ENCODE data around the gene OR4M1.
"Not testable (repeated sequence)": the region's sequence is repeated elsewhere in the genome, so short reads cannot be mapped to it uniquely, and the experiment has no call there.

OR4M1 gene

GRCh38 chr14:19773204-19773603 is at the start of gene OR4M1:
TSS of gene OR4M1 (plus strand) at chr14:19773504. CDS start at chr14:19780323, 6,819 bp downstream.
- not testable (repeated sequence) for DNase-seq (ENCODE audit: low read depth, low spot score)

GRCh38 chr14:19729359-19729758 is 43.9 kb upstream of the OR4M1 start:
- DNase-seq (ENCODE audit: low read depth, low spot score) = no peak

DNA sequence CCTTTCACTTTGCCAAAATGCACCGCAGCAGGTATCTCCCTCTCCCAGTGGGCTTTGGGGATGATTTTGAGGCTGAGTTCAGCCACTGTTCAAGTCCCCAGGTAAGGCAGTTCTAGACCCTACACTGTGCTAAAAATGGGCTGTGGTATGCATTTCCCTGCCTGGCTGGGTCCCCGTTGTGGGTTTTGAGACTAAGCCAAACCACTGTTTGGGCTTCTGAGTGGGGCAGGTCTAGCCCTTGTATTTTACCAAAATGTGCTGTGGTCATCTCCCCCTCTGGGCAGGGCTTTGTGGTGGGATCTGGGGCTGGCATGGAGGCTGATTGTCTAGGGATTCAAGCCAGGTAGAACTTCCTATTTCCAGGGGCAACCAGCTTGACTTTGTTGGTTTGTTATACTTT is 43.5 kb upstream of the OR4M1 start:
- DNase-seq (ENCODE audit: low read depth, low spot score) = no peak

DNA sequence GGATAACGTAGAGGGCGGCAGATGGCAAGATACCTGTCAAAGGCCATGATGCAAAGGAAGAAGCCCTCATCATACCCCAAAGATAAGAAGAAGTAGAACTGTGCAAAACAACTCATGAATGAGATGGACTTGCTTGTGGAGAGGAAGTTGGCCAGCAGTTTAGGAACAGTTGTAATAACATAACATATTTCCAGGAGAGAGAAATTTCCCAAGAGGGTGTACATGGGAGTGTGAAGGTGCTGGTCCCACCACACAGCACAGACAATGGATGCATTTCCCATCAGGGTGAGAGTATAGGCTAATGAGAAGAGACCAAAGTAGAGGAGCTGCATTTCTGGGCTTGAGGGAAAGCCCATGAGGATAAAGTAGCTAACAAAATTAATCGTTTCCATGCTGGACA is 39.4 kb upstream of the OR4M1 start:
- DNase-seq (ENCODE audit: low read depth, low spot score) = not testable (repeated sequence)

GRCh38 chr14:19743256-19743655 is 30.0 kb upstream of the OR4M1 start, which contains the start of gene OR4Q3:
TSS of gene OR4Q3 (plus strand) at chr14:19743571.
- no peak for DNase-seq (ENCODE audit: low read depth, low spot score)

GRCh38 chr14:19752316-19752715 is 21.0 kb upstream of the OR4M1 start:
- not testable (repeated sequence) for DNase-seq (ENCODE audit: low read depth, low spot score)

GRCh38 chr14:19754172-19754571 is 19.1 kb upstream of the OR4M1 start:
- no peak for DNase-seq (ENCODE audit: low read depth, low spot score)

DNA sequence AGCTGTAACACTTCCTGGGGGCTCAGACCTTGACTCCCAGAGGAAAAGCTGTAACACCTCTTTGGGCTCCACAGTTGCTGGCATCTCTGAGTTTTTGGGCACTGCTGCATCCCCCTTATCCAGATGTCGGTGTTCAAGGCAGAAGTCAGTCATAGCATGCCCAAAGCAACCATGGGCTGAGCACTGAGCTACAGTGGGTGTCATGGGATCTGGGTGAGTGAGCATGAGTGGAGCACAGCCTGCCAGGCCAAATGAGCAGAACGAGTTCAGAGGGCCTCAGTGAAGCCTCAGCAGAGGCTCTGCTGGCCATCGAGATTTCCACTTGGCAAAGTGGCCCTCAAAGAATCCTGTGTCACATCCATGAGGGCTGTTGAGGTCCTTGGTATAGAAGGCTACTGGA is 1.8 kb upstream of the OR4M1 start:
- not testable (repeated sequence) for DNase-seq (ENCODE audit: low read depth, low spot score)

- DNase-seq (ENCODE audit: low read depth, low spot score) = no peak
Observed at GRCh38 chr14:19771895-19772430, 1.3 kb upstream of the OR4M1 start.

- not testable (repeated sequence) for DNase-seq (ENCODE audit: low read depth, low spot score)
Observed at GRCh38 chr14:19772454-19772853, 850 bp upstream of the OR4M1 start.

GRCh38 chr14:19775587-19775986 is 2.3 kb downstream of the OR4M1 start:
- DNase-seq (ENCODE audit: low read depth, low spot score) = no peak

GRCh38 chr14:19785848-19786247 is 12.5 kb downstream of the OR4M1 start:
- DNase-seq (ENCODE audit: low read depth, low spot score) = not testable (repeated sequence)

- not testable (repeated sequence) for DNase-seq (ENCODE audit: low read depth, low spot score)
Observed at GRCh38 chr14:19787318-19787717, 14.0 kb downstream of the OR4M1 start.

GRCh38 chr14:19788150-19788549 is 14.8 kb downstream of the OR4M1 start:
- DNase-seq (ENCODE audit: low read depth, low spot score) = not testable (repeated sequence)

DNA sequence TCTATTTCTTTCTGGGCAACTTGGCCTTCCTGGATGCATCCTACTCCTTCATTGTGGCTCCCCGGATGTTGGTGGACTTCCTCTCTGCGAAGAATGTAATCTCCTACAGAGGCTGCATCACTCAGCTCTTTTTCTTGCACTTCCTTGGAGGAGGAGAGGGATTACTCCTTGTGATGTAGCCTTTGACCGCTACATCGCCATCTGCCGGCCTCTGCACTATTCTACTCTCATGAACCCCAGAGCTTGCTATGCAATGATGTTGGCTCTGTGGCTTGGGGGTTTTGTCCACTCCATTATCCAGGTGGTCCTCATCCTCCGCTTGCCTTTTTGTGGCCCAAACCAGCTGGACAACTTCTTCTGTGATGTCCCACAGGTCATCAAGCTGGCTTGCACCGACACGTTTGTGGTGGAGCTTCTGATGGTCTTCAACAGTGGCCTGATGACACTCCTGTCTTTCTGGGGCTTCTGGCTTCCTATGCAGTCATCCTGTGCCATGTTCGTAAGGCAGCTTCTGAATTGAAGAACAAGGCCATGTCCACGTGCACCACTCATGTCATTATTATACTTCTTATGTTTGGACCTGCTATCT is 23.3 kb downstream of the OR4M1 start:
- not testable (repeated sequence) for DNase-seq (ENCODE audit: low read depth, low spot score)

- DNase-seq (ENCODE audit: low read depth, low spot score) = no peak
Observed at GRCh38 chr14:19799880-19800279, 26.6 kb downstream of the OR4M1 start.

DNA sequence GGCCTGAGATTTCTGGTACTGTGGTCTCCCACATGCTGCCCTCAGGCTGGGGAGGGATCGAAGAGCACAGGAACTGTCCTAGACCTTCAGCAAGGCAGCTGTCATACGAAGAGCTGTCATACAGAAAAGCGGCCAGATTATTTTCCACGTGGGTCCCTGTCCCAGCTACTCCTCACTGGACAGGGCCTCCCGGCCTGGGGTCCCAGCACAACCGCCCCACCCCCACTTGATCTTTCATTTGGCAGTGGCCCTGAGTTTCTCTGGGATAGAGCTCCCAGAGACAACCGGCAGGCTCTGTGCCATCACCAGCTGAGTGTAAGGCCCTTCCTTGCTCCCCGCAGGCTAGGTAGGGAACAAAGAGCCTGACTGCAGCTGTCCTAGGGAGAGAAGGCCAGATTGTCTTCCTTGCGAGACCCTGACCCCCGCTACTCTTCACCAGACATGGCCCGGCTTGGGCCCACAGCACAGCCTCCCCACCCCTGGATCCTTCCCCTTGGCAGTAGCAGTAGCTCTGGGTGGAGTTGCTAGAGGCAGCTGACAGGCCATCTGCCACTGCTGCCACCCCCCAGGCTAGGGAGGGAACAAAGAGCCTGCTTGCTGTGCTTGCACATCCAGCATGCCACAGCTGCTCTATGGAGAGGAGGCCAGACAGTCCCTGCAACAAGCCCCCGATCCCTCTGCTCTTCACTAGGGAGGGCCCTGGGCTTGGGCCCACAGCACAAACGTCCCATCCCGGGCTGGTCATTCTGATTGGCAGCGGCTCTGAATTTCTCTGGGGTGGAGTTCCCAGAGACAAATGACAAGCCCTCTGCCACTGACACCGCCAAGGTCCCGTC is 27.2 kb downstream of the OR4M1 start:
- DNase-seq (ENCODE audit: low read depth, low spot score) = no peak

GRCh38 chr14:19801118-19801464 is 27.8 kb downstream of the OR4M1 start:
- DNase-seq (ENCODE audit: low read depth, low spot score) = no peak

DNA sequence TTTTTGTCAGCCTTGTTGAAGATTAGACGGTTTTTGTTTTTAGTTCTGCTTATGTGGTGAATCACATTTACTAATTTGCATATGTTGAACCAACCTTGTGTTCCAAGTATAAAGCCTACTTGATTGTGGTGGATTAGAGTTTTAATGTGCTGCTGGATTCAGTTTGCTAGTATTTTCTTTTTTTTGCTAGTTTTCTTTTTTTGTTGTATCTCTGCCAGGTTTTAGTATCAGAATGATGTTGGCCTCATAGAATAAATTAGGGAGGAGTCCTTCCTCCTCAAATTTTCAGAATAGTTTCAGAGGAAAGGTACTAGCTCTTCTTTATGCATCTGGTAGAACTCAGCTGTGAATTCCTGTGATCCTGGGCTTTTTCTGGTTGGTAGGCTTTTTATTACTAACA is 30.2 kb downstream of the OR4M1 start, which contains the start of gene OR4N2:
OR4N2 (plus strand) TSS at position 301 of the 400 bp plus-strand sequence. CDS start 23,679 bp downstream, outside the sequence.
- DNase-seq (ENCODE audit: low read depth, low spot score) = not testable (repeated sequence)

GRCh38 chr14:19813171-19813920 is 40.0 kb downstream of the OR4M1 start:
- DNase-seq (ENCODE audit: low read depth, low spot score) = not testable (repeated sequence)

GRCh38 chr14:19819879-19820278 is 46.6 kb downstream of the OR4M1 start:
- DNase-seq (ENCODE audit: low read depth, low spot score) = not testable (repeated sequence)

GRCh38 chr14:19821016-19821415 is 47.7 kb downstream of the OR4M1 start:
- not testable (repeated sequence) for DNase-seq (ENCODE audit: low read depth, low spot score)
